A673 (cell line): Measurements from ENCODE around the gene NEDD4L.
"Not testable (repeated sequence)": the region's sequence is repeated elsewhere in the genome, so short reads cannot be mapped to it uniquely, and the experiment has no call there.

ENCODE experiments used
- EZH2 ChIP-seq: fragments of 200-600 bp; sonication (generic); IDR thresholded peaks from 2 replicates; pipeline ENCODE4 v1.6.1; 2017; ENCODE audit warnings: borderline replicate concordance, low read depth, mild to moderate bottlenecking, mixed read lengths, antibody characterized with exemption, low read length; ENCODE audit not compliant: poor library complexity, severe bottlenecking
- TF ChIP-seq, protein P1 (sequence below): fragments of 300-800, 200-600 bp; sonication (generic); conservative IDR thresholded peaks from 2 replicates; pipeline ENCODE4 v1.5.1; 2017; ENCODE audit warnings: low read depth, mild to moderate bottlenecking, antibody characterized with exemption, low read length, moderate library complexity, mixed read lengths

DNA sequence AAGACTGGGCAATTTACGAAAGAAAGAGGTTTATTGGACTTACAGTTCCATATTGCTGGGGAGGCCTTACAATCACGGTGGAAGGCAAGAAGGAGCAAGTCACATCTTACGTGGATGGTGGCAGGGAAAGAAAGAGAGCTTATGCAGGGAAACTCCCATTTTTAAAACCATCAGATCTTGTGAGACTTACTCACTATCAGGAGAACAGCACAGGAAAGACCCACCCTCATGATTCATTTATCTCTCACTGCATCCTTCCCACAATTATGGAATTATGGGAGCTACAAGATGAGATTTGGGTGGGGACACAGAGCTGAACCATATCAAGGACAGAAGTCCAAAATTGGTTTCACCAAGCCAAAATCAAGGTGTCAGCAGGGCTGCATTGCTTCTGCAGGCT, 47.1 kb upstream of the NEDD4L start:
- TF ChIP-seq, protein P1, sequence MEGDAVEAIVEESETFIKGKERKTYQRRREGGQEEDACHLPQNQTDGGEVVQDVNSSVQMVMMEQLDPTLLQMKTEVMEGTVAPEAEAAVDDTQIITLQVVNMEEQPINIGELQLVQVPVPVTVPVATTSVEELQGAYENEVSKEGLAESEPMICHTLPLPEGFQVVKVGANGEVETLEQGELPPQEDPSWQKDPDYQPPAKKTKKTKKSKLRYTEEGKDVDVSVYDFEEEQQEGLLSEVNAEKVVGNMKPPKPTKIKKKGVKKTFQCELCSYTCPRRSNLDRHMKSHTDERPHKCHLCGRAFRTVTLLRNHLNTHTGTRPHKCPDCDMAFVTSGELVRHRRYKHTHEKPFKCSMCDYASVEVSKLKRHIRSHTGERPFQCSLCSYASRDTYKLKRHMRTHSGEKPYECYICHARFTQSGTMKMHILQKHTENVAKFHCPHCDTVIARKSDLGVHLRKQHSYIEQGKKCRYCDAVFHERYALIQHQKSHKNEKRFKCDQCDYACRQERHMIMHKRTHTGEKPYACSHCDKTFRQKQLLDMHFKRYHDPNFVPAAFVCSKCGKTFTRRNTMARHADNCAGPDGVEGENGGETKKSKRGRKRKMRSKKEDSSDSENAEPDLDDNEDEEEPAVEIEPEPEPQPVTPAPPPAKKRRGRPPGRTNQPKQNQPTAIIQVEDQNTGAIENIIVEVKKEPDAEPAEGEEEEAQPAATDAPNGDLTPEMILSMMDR: not testable (repeated sequence)
- TF ChIP-seq EZH2: not testable (repeated sequence)
